ENCODE data around the gene TMEFF1. TPM values are rescaled to one million over a fixed set of nuclear protein-coding genes. Genes with fewer than 3 reads are reported as not detected.

TMEFF1 gene
- total and polyA plus RNA-seq, 2 donors (not counting 1 experiment from before 2014, with no cell fraction given), result 1.1 to 2.5 TPM

- H3K9me3 ChIP-seq (ENCODE audit: control insufficient read depth, insufficient read depth, low read depth, low read length), result no peaks in the 10 kb centered on the region
- TF ChIP-seq EZH2 (IDR thresholded peaks at IDR 0.05; ENCODE audit: low read length, missing control alignments), result no peak
- TF ChIP-seq CTCF (conservative IDR thresholded peaks at IDR 0.05 in 1 of 2, IDR thresholded peaks at IDR 0.05 in 1 of 2; ENCODE audit: low read depth in 1 of 2, low read length in 2 of 2), result no peak
- no peak overlapping the region for H3K4me2 ChIP-seq (ENCODE audit: extremely low read depth, insufficient read depth, low read length)
- DNase-seq (ENCODE audit: low read depth in 2 of 2), result no peak
- no peaks in the 10 kb centered on the region for H3K79me2 ChIP-seq (ENCODE audit: control insufficient read depth, insufficient read depth, low read length)
- H3K36me3 ChIP-seq (ENCODE audit: control insufficient read depth, insufficient read depth, low read length), result no peaks in the 10 kb centered on the region
- H3K27me3 ChIP-seq (ENCODE audit: control insufficient read depth, insufficient read depth, low read length), result no peaks in the 10 kb centered on the region
- H3K4me1 ChIP-seq (ENCODE audit: control insufficient read depth, extremely low read depth, insufficient read depth, low read length), result no peaks in the 10 kb centered on the region
- H2AFZ ChIP-seq (ENCODE audit: low read length), result no peak overlapping the region
- peak overlapping the region in 2 of 4 experiments; percentile 37 to 71 for H3K4me3 ChIP-seq (replicated peaks in 1 of 4; ENCODE audit: control extremely low read depth in 1 of 4, insufficient read depth in 1 of 4, low read depth in 3 of 4, low read length in 4 of 4)
- no peak overlapping the region for H3K27ac ChIP-seq (ENCODE audit: insufficient read depth, low read length)
- H3K9ac ChIP-seq (ENCODE audit: insufficient read depth, low read length), result no peak overlapping the region
- H4K20me1 ChIP-seq (ENCODE audit: control insufficient read depth, extremely low read depth, insufficient read depth, low read length), result no peaks in the 10 kb centered on the region
Observed at GRCh38 chr9:100472268-100472667, 681 bp upstream of the TMEFF1 start.

GRCh38 chr9:100473276-100474081 lies 530 bp downstream of the TMEFF1 start:
- Histone ChIP-seq H2AFZ (ENCODE audit: low read length) (peak overlapping the region; percentile 39), H3K27me3 (ENCODE audit: control insufficient read depth, insufficient read depth, low read length) (no peaks in the 10 kb centered on the region), H4K20me1 (ENCODE audit: control insufficient read depth, extremely low read depth, insufficient read depth, low read length) (no peaks in the 10 kb centered on the region), H3K9ac (ENCODE audit: insufficient read depth, low read length) (peak overlapping the region; percentile 59), H3K9me3 (ENCODE audit: control insufficient read depth, insufficient read depth, low read depth, low read length) (no peaks in the 10 kb centered on the region), H3K79me2 (ENCODE audit: control insufficient read depth, insufficient read depth, low read length) (no peaks in the 10 kb centered on the region), H3K36me3 (ENCODE audit: control insufficient read depth, insufficient read depth, low read length) (no peaks in the 10 kb centered on the region), H3K4me3 (replicated peaks in 1 of 4; ENCODE audit: control extremely low read depth in 1 of 4, insufficient read depth in 1 of 4, low read depth in 3 of 4, low read length in 4 of 4) (peak overlapping the region; percentile 39 to 74 (median 70)), H3K4me2 (ENCODE audit: extremely low read depth, insufficient read depth, low read length) (peak overlapping the region; percentile 79), H3K4me1 (ENCODE audit: control insufficient read depth, extremely low read depth, insufficient read depth, low read length) (no peaks in the 10 kb centered on the region), H3K27ac (ENCODE audit: insufficient read depth, low read length) (peak overlapping the region; percentile 46)
- peak in 1 of 2 donors; percentile 44 for DNase-seq (ENCODE audit: low read depth in 2 of 2)
- TF ChIP-seq CTCF (conservative IDR thresholded peaks at IDR 0.05 in 1 of 2, IDR thresholded peaks at IDR 0.05 in 1 of 2; ENCODE audit: low read depth in 1 of 2, low read length in 2 of 2) (no peak), EZH2 (IDR thresholded peaks at IDR 0.05; ENCODE audit: low read length, missing control alignments) (no peak)

GRCh38 chr9:100474082-100474923 lies 1.4 kb downstream of the TMEFF1 start:
- H3K79me2 ChIP-seq (ENCODE audit: control insufficient read depth, insufficient read depth, low read length), result no peaks in the 10 kb centered on the region

More at GRCh38 chr9:100474082-100474923, 1.4 kb downstream of the TMEFF1 start:
- Histone ChIP-seq H2AFZ (ENCODE audit: low read length) (no peak overlapping the region), H3K27me3 (ENCODE audit: control insufficient read depth, insufficient read depth, low read length) (no peaks in the 10 kb centered on the region), H3K27ac (ENCODE audit: insufficient read depth, low read length) (no peak overlapping the region), H3K4me2 (ENCODE audit: extremely low read depth, insufficient read depth, low read length) (peak overlapping the region; percentile 32), H3K36me3 (ENCODE audit: control insufficient read depth, insufficient read depth, low read length) (no peaks in the 10 kb centered on the region), H4K20me1 (ENCODE audit: control insufficient read depth, extremely low read depth, insufficient read depth, low read length) (no peaks in the 10 kb centered on the region), H3K9ac (ENCODE audit: insufficient read depth, low read length) (no peak overlapping the region), H3K9me3 (ENCODE audit: control insufficient read depth, insufficient read depth, low read depth, low read length) (no peaks in the 10 kb centered on the region), H3K4me1 (ENCODE audit: control insufficient read depth, extremely low read depth, insufficient read depth, low read length) (no peaks in the 10 kb centered on the region), H3K4me3 (replicated peaks in 1 of 4; ENCODE audit: control extremely low read depth in 1 of 4, insufficient read depth in 1 of 4, low read depth in 3 of 4, low read length in 4 of 4) (peak overlapping the region; percentile 15 to 74 (median 70))
- TF ChIP-seq EZH2 (IDR thresholded peaks at IDR 0.05; ENCODE audit: low read length, missing control alignments), result no peak
- TF ChIP-seq CTCF (conservative IDR thresholded peaks at IDR 0.05 in 1 of 2, IDR thresholded peaks at IDR 0.05 in 1 of 2; ENCODE audit: low read depth in 1 of 2, low read length in 2 of 2), result no peak
- no peak for DNase-seq (ENCODE audit: low read depth in 2 of 2)
